ENCODE results near the gene LPXN. TPM values are rescaled to one million over a fixed set of nuclear protein-coding genes. Genes with fewer than 3 reads are reported as not detected.

The LPXN gene
- total RNA-seq, 4 donors from 2014 or later, result 10.0 to 18.7 (median 16.0) TPM

DNA sequence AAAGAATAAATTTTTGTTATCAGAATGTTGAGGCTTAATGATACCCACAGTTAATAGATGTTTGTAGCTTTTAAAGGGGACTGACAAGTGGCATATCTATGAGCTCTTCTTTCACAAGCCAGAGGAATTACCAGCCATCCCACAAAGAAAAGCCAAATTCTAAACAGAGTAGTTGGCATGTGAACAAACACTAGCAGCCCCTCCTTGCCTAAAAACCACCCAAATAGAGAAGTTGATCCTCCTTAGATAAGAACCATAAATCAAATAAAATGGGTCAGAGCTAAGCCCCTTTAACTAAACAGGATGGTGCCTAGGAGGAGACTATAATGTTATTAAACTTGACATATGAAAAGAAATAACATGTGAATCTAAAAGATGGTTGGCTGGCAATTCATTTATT, 11.4 kb downstream of the LPXN start:
- H3K4me3 ChIP-seq, result no peak overlapping the region
- intact Hi-C loops (cut with DNase I; ENCODE audit: low total_unique reads) (no loop called here), in situ Hi-C loops (cut with MboI; ENCODE audit: low pct_ligation_motif_present in 1 of 4, low pct_unique_long_range_greater_than_20kb in 1 of 4, low sequenced_read_pairs in 3 of 4) (no loop called here)
- no peak overlapping the region for H3K27ac ChIP-seq
- H3K27me3 ChIP-seq, result no peaks in the 10 kb centered on the region
- H3K4me1 ChIP-seq, result peaks cover 4 to 31% (median 25%) of the 10 kb centered on the region in 4 donors
- TF ChIP-seq, protein P1, sequence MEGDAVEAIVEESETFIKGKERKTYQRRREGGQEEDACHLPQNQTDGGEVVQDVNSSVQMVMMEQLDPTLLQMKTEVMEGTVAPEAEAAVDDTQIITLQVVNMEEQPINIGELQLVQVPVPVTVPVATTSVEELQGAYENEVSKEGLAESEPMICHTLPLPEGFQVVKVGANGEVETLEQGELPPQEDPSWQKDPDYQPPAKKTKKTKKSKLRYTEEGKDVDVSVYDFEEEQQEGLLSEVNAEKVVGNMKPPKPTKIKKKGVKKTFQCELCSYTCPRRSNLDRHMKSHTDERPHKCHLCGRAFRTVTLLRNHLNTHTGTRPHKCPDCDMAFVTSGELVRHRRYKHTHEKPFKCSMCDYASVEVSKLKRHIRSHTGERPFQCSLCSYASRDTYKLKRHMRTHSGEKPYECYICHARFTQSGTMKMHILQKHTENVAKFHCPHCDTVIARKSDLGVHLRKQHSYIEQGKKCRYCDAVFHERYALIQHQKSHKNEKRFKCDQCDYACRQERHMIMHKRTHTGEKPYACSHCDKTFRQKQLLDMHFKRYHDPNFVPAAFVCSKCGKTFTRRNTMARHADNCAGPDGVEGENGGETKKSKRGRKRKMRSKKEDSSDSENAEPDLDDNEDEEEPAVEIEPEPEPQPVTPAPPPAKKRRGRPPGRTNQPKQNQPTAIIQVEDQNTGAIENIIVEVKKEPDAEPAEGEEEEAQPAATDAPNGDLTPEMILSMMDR (IDR thresholded peaks at IDR 0.05), result no peak
- TF ChIP-seq EP300 (IDR thresholded peaks at IDR 0.05; ENCODE audit: low read depth) (no peak), POLR2AphosphoS5 (IDR thresholded peaks at IDR 0.05) (no peak), POLR2A (IDR thresholded peaks at IDR 0.05) (no peak)
- peaks cover 0 to 8% (median 1%) of the 10 kb centered on the region in 4 donors for H3K36me3 ChIP-seq
- no peaks in the 10 kb centered on the region for H3K9me3 ChIP-seq
- DNase-seq, result no peak

DNA sequence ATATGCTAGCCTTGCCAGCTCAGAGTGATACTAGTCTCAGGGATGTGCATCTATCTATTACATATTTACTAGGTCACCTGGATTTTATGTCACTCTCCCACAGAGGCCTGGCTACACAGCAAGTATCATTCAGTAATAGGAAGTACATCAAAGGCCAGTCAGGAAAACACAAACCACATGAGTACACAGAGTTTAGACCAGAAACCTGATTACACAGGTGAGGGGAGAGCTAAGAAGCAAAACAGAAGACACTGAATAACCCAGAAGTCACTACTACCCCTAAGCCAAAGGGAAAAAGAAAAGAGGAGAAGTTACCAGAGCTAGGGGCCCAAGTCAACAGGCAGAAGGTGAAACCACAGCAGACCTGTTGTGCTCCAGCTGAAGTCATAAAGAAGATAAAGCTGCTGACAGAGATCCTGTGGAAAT, 13.3 kb downstream of the LPXN start:
- TF ChIP-seq POLR2AphosphoS5 (IDR thresholded peaks at IDR 0.05), result no peak
- no peak for TF ChIP-seq POLR2A (IDR thresholded peaks at IDR 0.05)
- no peak for TF ChIP-seq EP300 (IDR thresholded peaks at IDR 0.05; ENCODE audit: low read depth)
- TF ChIP-seq, protein P1 (IDR thresholded peaks at IDR 0.05), result no peak
- Histone ChIP-seq H3K9me3 (no peaks in the 10 kb centered on the region), H3K4me1 (peaks cover 4 to 31% (median 25%) of the 10 kb centered on the region in 4 donors), H3K36me3 (no peaks in the 10 kb centered on the region), H3K27ac (peak overlapping the region; percentile 13 to 63 (median 50)), H3K4me3 (no peak overlapping the region), H3K27me3 (no peaks in the 10 kb centered on the region)
- DNase-seq, result no peak
- intact Hi-C loops (cut with DNase I; ENCODE audit: low total_unique reads) (no loop called here), in situ Hi-C loops (cut with MboI; ENCODE audit: low pct_ligation_motif_present in 1 of 4, low pct_unique_long_range_greater_than_20kb in 1 of 4, low sequenced_read_pairs in 3 of 4) (no loop called here)

DNA sequence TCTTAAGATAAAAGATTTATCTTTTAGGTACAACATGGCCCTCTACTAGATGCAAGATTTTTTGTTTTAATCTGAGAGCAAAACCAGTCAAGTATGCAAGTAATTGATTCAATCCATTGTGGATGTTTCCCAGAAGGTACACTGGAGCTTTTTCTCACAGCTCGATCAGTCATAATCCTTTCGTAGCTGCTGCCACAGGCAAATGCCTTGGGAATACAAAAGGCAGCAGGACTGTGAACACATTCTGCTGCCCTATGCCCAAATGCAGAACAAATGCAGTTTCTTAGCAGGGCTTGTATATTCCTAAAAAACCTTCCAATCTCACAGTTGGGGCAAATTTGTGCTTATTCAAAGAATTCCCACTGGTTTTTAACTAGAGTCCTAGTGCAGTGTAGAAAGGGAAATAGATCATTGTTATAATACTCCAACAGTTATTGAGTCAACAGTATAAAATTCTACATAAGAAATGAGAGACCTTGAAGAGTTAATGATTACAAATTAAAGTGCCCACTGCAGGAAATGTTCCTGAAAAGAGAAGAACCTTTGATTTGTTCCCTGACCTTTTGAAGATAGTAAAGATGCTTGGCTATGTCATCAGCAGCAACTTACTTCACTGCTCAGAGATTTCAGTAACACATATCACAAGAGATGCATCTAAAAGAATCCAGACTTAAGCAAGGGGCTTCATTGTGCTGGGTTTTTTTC, 14.1 kb downstream of the LPXN start:
- Histone ChIP-seq H3K27me3 (no peaks in the 10 kb centered on the region), H3K4me1 (peaks cover 4 to 31% (median 25%) of the 10 kb centered on the region in 4 donors), H3K9me3 (no peaks in the 10 kb centered on the region), H3K36me3 (no peaks in the 10 kb centered on the region), H3K4me3 (no peak overlapping the region), H3K27ac (peak overlapping the region; percentile 6 to 63 (median 50))
- TF ChIP-seq, protein P1 (IDR thresholded peaks at IDR 0.05), result no peak
- TF ChIP-seq EP300 (IDR thresholded peaks at IDR 0.05; ENCODE audit: low read depth) (no peak), POLR2A (IDR thresholded peaks at IDR 0.05) (no peak), POLR2AphosphoS5 (IDR thresholded peaks at IDR 0.05) (no peak)
- intact Hi-C loops (cut with DNase I; ENCODE audit: low total_unique reads), result no loop called here
- in situ Hi-C loops (cut with MboI; ENCODE audit: low pct_ligation_motif_present in 1 of 4, low pct_unique_long_range_greater_than_20kb in 1 of 4, low sequenced_read_pairs in 3 of 4), result no loop called here
- WGBS, 2 donors (ENCODE audit: low coverage in 1 of 2), result 42 to 67% methylated on average over 2 of the region's 2 CpGs
- no peak for DNase-seq

DNA sequence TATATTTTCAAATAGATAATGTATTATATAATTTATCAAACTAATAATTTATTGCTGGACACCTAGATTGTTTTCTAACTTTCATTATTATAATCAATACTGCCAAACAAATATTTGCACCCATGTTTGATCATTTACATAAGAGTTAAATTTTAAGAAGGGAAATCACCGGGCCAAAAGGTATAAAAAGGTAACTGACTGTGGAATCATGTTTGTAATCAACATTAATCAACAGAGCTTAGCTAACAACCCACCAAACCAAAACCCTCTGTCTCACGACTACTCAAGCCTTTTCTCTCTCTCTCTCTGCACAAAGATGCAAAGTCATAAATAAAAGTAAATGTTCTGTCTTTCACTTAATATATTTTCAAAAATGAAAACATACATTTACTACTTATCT, 14.8 kb downstream of the LPXN start:
- H3K4me3 ChIP-seq, result no peak overlapping the region
- TF ChIP-seq EP300 (IDR thresholded peaks at IDR 0.05; ENCODE audit: low read depth), result no peak
- TF ChIP-seq, protein P1 (IDR thresholded peaks at IDR 0.05), result no peak
- no peak for TF ChIP-seq POLR2AphosphoS5 (IDR thresholded peaks at IDR 0.05)
- TF ChIP-seq POLR2A (IDR thresholded peaks at IDR 0.05), result no peak
- 25 to 56% methylated on average over 2 of the region's 2 CpGs for WGBS, 2 donors (ENCODE audit: low coverage in 1 of 2)
- in situ Hi-C loops (cut with MboI; ENCODE audit: low pct_ligation_motif_present in 1 of 4, low pct_unique_long_range_greater_than_20kb in 1 of 4, low sequenced_read_pairs in 3 of 4), result no loop called here
- H3K27ac ChIP-seq, result peak overlapping the region in 3 of 4 donors; percentile 41 to 63 (median 60)
- H3K36me3 ChIP-seq, result no peaks in the 10 kb centered on the region
- intact Hi-C loops (cut with DNase I; ENCODE audit: low total_unique reads), result no loop called here
- peaks cover 4 to 31% (median 25%) of the 10 kb centered on the region in 4 donors for H3K4me1 ChIP-seq
- no peaks in the 10 kb centered on the region for H3K9me3 ChIP-seq
- no peak for DNase-seq
- H3K27me3 ChIP-seq, result no peaks in the 10 kb centered on the region

Data from transverse colon (tissue), 4 donors.